IMR-90 (cell line): ENCODE data around the gene PSMD14. TPM values are rescaled to one million over a fixed set of nuclear protein-coding genes. Genes with fewer than 3 reads are reported as not detected.

Experiments used
- ATAC-seq: fragments of 200-7000 bp; cut with Tn5 transposase; 2 replicates; pipeline ENCODE4 v1.9.1; 2020; ENCODE audit warnings: low read depth, mild to moderate bottlenecking, moderate library complexity
- BruUV-seq: library from RNA; stranded (reverse); fragments of 400-500 nt; replicated peaks from 2 replicates; lab custom pipeline; 2021; lab: Mats Ljungman, UMichigan
- CTCF ChIA-PET: fragments of 300-600 bp; formaldehyde crosslinking; extraction: SDS; loops from one replicate; lab custom pipeline; 2021; ENCODE audit warnings: antibody characterized with exemption; lab: Yijun Ruan, JAX
- POLR2A ChIA-PET: fragments of 300-600 bp; sonication (Branson Sonifier 250); formaldehyde crosslinking; loops from one replicate; lab custom pipeline; 2022; ENCODE audit warnings: antibody characterized with exemption; ENCODE audit not compliant: unreplicated experiment; lab: Charles Lee
- DNase-seq: peaks from one replicate; pipeline ENCODE4 v3.0.0; 2013
- H2AFZ ChIP-seq: replicated peaks from 2 replicates; pipeline ENCODE3; 2013; ENCODE audit warnings: low read length, mild to moderate bottlenecking; ENCODE audit not compliant: poor library complexity
- H2AK5ac ChIP-seq: 2 replicates; pipeline ENCODE4 v1.6.1; 2013; ENCODE audit warnings: low read depth, low read length, inconsistent platforms
- H2AK9ac ChIP-seq: replicated peaks from 2 replicates; pipeline ENCODE3; 2013; ENCODE audit warnings: mild to moderate bottlenecking, low read depth, low read length, moderate library complexity; ENCODE audit not compliant: poor library complexity
- H2BK120ac ChIP-seq: 2 replicates; pipeline ENCODE4 v1.6.1; 2013; ENCODE audit warnings: low read depth, low read length, inconsistent platforms
- H2BK15ac ChIP-seq: 3 replicates; pipeline ENCODE4 v1.6.1; 2013; ENCODE audit warnings: low read depth, low read length, inconsistent platforms
- H2BK20ac ChIP-seq: 2 replicates; pipeline ENCODE4 v1.6.1; 2013; ENCODE audit warnings: low read depth, mild to moderate bottlenecking, inconsistent platforms, low read length, moderate library complexity
- H2BK5ac ChIP-seq: 2 replicates; pipeline ENCODE4 v1.6.1; 2013; ENCODE audit warnings: mild to moderate bottlenecking, low read depth, low read length, inconsistent platforms; ENCODE audit not compliant: poor library complexity, severe bottlenecking
- H3K14ac ChIP-seq: replicated peaks from 2 replicates; pipeline ENCODE4 v1.6.1; 2013; ENCODE audit warnings: low read depth, low read length, inconsistent platforms
- H3K18ac ChIP-seq: 2 replicates; pipeline ENCODE4 v1.6.1; 2013; ENCODE audit warnings: low read depth, low read length, control low read depth
- H3K23ac ChIP-seq: 2 replicates; pipeline ENCODE4 v1.6.1; 2013; ENCODE audit warnings: low read depth, low read length, inconsistent platforms
- H3K27ac ChIP-seq: 2 replicates; pipeline ENCODE4 v1.5.1; 2013; ENCODE audit warnings: mild to moderate bottlenecking, control low read depth, low read length; ENCODE audit not compliant: insufficient read depth
- H3K27me3 ChIP-seq: 2 replicates; pipeline ENCODE4 v1.6.1; 2013; ENCODE audit warnings: low read length; ENCODE audit not compliant: control insufficient read depth, insufficient read depth
- H3K36me3 ChIP-seq: 2 replicates; pipeline ENCODE4 v1.6.1; 2013; ENCODE audit warnings: low read length, mixed read lengths; ENCODE audit not compliant: control insufficient read depth, insufficient read depth
- H3K4ac ChIP-seq: 2 replicates; pipeline ENCODE4 v1.6.1; 2013; ENCODE audit warnings: low read depth, low read length, inconsistent platforms
- H3K4me1 ChIP-seq: 2 replicates; pipeline ENCODE4 v1.6.1; 2013; ENCODE audit warnings: low read length, mixed read lengths; ENCODE audit not compliant: control insufficient read depth, insufficient read depth
- H3K4me2 ChIP-seq: 2 replicates; pipeline ENCODE4 v1.6.1; 2013; ENCODE audit warnings: low read depth, mild to moderate bottlenecking, control low read depth, low read length, moderate library complexity
- H3K4me3 ChIP-seq: 2 replicates; pipeline ENCODE4 v1.5.1; 2013; ENCODE audit warnings: low read depth, mild to moderate bottlenecking, control low read depth, low read length, moderate library complexity; ENCODE audit not compliant: insufficient read depth
- H3K56ac ChIP-seq: 2 replicates; pipeline ENCODE4 v1.6.1; 2013; ENCODE audit warnings: low read length, inconsistent platforms; ENCODE audit not compliant: insufficient read depth; ENCODE audit errors: extremely low read depth
- H3K79me1 ChIP-seq, 2 experiments: 2 replicates each; pipeline ENCODE4 v1.6.1; 2013; ENCODE audit warnings: low read length in 2 of 2, inconsistent platforms in 1 of 2, low read depth in 1 of 2
- H3K9ac ChIP-seq: 2 replicates; pipeline ENCODE4 v1.6.1; 2013; ENCODE audit warnings: low read depth, low read length, control low read depth
- H3K9me1 ChIP-seq: 2 replicates; pipeline ENCODE4 v1.6.1; 2013; ENCODE audit warnings: low read length, inconsistent platforms; ENCODE audit not compliant: insufficient read depth
- H3K9me3 ChIP-seq: 2 replicates; pipeline ENCODE4 v1.6.1; 2013; ENCODE audit warnings: low read length; ENCODE audit not compliant: control insufficient read depth, insufficient read depth
- H4K20me1 ChIP-seq: 2 replicates; pipeline ENCODE4 v1.6.1; 2013; ENCODE audit warnings: low read length, inconsistent platforms; ENCODE audit not compliant: insufficient read depth
- H4K5ac ChIP-seq: 2 replicates; pipeline ENCODE4 v1.6.1; 2013; ENCODE audit warnings: mild to moderate bottlenecking, low read depth, low read length, control low read depth
- H4K8ac ChIP-seq, 2 experiments: 2 replicates each; pipeline ENCODE4 v1.6.1; 2013; ENCODE audit warnings: low read depth in 2 of 2, low read length in 2 of 2, control low read depth in 1 of 2, inconsistent platforms in 1 of 2
- H4K91ac ChIP-seq: 2 replicates; pipeline ENCODE4 v1.6.1; 2013; ENCODE audit warnings: low read depth, low read length, inconsistent platforms; ENCODE audit not compliant: insufficient read depth
- BHLHE40 ChIP-seq: fragments of 150-350 bp; IDR thresholded peaks from 2 replicates; pipeline ENCODE4 v1.6.1; 2016; ENCODE audit warnings: mild to moderate bottlenecking, low read depth, low read length
- CEBPB ChIP-seq: IDR thresholded peaks from 2 replicates; pipeline ENCODE4 v1.6.1; 2012; ENCODE audit warnings: low read depth, low read length, improper control_type of control experiment
- CHD1 ChIP-seq: IDR thresholded peaks from 2 replicates; pipeline ENCODE4 v1.6.1; 2012; ENCODE audit warnings: low read depth, low read length, improper control_type of control experiment
- FOS ChIP-seq: fragments of 150-350 bp; IDR thresholded peaks from 2 replicates; pipeline ENCODE4 v1.6.1; 2016; ENCODE audit warnings: low read depth, low read length
- MAFK ChIP-seq: IDR thresholded peaks from 2 replicates; pipeline ENCODE4 v1.6.1; 2012; ENCODE audit warnings: low read depth, low read length, improper control_type of control experiment
- MAZ ChIP-seq: IDR thresholded peaks from 2 replicates; pipeline ENCODE4 v1.6.1; 2012; ENCODE audit warnings: low read depth, mild to moderate bottlenecking, low read length, improper control_type of control experiment, moderate library complexity, borderline replicate concordance
- MXI1 ChIP-seq: IDR thresholded peaks from 2 replicates; pipeline ENCODE4 v1.6.1; 2012; ENCODE audit warnings: low read depth, mild to moderate bottlenecking, low read length, moderate library complexity, borderline replicate concordance
- NFE2L2 ChIP-seq: fragments of 150-350 bp; IDR thresholded peaks from 2 replicates; pipeline ENCODE4 v1.6.1; 2016; ENCODE audit warnings: low read depth, mild to moderate bottlenecking, low read length
- RAD21 ChIP-seq: IDR thresholded peaks from 2 replicates; pipeline ENCODE4 v1.6.1; 2012; ENCODE audit warnings: low read length, improper control_type of control experiment
- RCOR1 ChIP-seq: IDR thresholded peaks from 2 replicates; pipeline ENCODE4 v1.6.1; 2012; ENCODE audit warnings: mild to moderate bottlenecking, low read length, improper control_type of control experiment; ENCODE audit not compliant: insufficient replicate concordance
- RFX5 ChIP-seq: IDR thresholded peaks from 2 replicates; pipeline ENCODE4 v1.8.0; 2012; ENCODE audit warnings: low read depth, mild to moderate bottlenecking, low read length, moderate library complexity
- SMC3 ChIP-seq: fragments of 150-350 bp; IDR thresholded peaks from 2 replicates; pipeline ENCODE4 v1.6.1; 2016; ENCODE audit warnings: low read depth, mild to moderate bottlenecking, antibody characterized with exemption, low read length, moderate library complexity
- dilution Hi-C: fragments of 300-500 bp; cut with HindIII; formaldehyde crosslinking; loops from one replicate; pipeline ENCODE4 v1.14.3; 2018; ENCODE audit warnings: low sequenced_read_pairs; ENCODE audit not compliant: unreplicated experiment
- in situ Hi-C: fragments of 300-500 bp; cut with MboI; formaldehyde crosslinking; loops from 3 replicates; pipeline ENCODE4 v1.14.3; 2019; ENCODE audit warnings: low sequenced_read_pairs, inconsistent platforms, mixed read lengths
- intact Hi-C: fragments of 100-400 bp; cut with micrococcal nuclease; formaldehyde crosslinking; loops from 2 replicates; pipeline ENCODE4 v1.10.0; 2022
- polyA plus RNA-seq, 3 experiments: library from polyadenylated mRNA; depleted of rRNA; stranded (reverse); fragments of >200 nt; gene quantifications; 2 replicates each; pipeline ENCODE4 v1.2.3, GENCODE V29; 2012; ENCODE audit warnings: low replicate concordance in 1 of 3
- total RNA-seq: library from RNA; depleted of rRNA; stranded (reverse); fragments of >200 nt; gene quantifications from 2 replicates; pipeline ENCODE4 v1.2.3, GENCODE V29; 2012
- TF ChIP-seq, protein P1 (sequence below): conservative IDR thresholded peaks from 2 replicates; pipeline ENCODE4 v1.5.1; 2012; ENCODE audit warnings: mild to moderate bottlenecking, low read depth, low read length, improper control_type of control experiment
- TF ChIP-seq, protein P2 (sequence below): fragments of 150-350 bp; IDR thresholded peaks from 2 replicates; pipeline ENCODE4 v1.6.1; 2017; ENCODE audit warnings: mild to moderate bottlenecking, antibody characterized with exemption, low read length, low read depth
- TF ChIP-seq, protein P3 (sequence below): fragments of 150-350 bp; IDR thresholded peaks from 2 replicates; pipeline ENCODE4 v1.6.1; 2016; ENCODE audit warnings: low read depth, mild to moderate bottlenecking, low read length, moderate library complexity, borderline replicate concordance

PSMD14 gene
- total and polyA plus RNA-seq, 2 of the 4 experiments (the other 2 are of a cell fraction), result 59.3 to 110 TPM

DNA sequence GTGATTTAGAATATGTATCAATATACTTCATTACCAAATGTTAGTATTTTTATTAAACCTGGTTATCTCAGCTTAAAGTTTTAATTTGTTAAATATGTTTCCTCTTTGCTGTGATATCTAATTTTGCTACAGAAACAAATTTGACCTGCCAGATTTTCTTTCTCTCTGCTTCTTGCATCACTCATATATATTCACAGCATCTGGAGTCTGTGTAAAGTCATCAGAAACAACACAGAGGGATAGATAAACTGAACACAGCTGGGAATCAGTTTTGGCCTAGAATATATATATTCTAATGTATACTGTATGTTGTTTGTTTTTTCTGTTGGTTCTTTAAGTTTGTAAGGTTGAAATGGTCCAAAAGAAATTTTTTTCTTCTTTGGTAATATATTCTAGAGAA lies 8.5 kb downstream of the PSMD14 start:
- in situ Hi-C loops, result no loop called here
- H3K14ac ChIP-seq, result no peak overlapping the region
- DNase-seq, result peak; percentile 41
- H3K18ac ChIP-seq, result no peak overlapping the region
- no peaks in the 10 kb centered on the region for H3K27me3 ChIP-seq
- no peak overlapping the region for H3K4me3 ChIP-seq
- H3K56ac ChIP-seq, result no peak overlapping the region
- H3K23ac ChIP-seq, result no peak overlapping the region
- BruUV-seq, result no TSS peak
- H4K91ac ChIP-seq, result no peak overlapping the region
- H2BK120ac ChIP-seq, result no peak overlapping the region
- no peak overlapping the region for H3K9ac ChIP-seq
- H4K20me1 ChIP-seq, result no peaks in the 10 kb centered on the region; the same call in 1 of the 2 replicates
- peaks cover 2% of the 10 kb centered on the region; the same call in 1 of the 2 replicates for H3K36me3 ChIP-seq
- CTCF ChIA-PET, result no interaction called here
- H3K4me1 ChIP-seq, result no peaks in the 10 kb centered on the region
- POLR2A ChIA-PET, result no interaction called here
- H4K5ac ChIP-seq, result no peak overlapping the region
- H3K4ac ChIP-seq, result no peak overlapping the region
- no peaks in the 10 kb centered on the region for H3K9me3 ChIP-seq
- H2BK5ac ChIP-seq, result no peak overlapping the region
- H2AK9ac ChIP-seq, result no peak overlapping the region
- no peak overlapping the region; the same call in 1 of the 2 replicates for H3K4me2 ChIP-seq
- H2AFZ ChIP-seq, result no peak overlapping the region
- no peak overlapping the region for H2BK15ac ChIP-seq
- no peak overlapping the region for H2BK20ac ChIP-seq
- H4K8ac ChIP-seq, result no peak overlapping the region
- no peak overlapping the region for H2AK5ac ChIP-seq
- dilution Hi-C loops, result no loop called here
- TF ChIP-seq CHD1, result no peak
- TF ChIP-seq FOS, result no peak
- TF ChIP-seq, protein P1, sequence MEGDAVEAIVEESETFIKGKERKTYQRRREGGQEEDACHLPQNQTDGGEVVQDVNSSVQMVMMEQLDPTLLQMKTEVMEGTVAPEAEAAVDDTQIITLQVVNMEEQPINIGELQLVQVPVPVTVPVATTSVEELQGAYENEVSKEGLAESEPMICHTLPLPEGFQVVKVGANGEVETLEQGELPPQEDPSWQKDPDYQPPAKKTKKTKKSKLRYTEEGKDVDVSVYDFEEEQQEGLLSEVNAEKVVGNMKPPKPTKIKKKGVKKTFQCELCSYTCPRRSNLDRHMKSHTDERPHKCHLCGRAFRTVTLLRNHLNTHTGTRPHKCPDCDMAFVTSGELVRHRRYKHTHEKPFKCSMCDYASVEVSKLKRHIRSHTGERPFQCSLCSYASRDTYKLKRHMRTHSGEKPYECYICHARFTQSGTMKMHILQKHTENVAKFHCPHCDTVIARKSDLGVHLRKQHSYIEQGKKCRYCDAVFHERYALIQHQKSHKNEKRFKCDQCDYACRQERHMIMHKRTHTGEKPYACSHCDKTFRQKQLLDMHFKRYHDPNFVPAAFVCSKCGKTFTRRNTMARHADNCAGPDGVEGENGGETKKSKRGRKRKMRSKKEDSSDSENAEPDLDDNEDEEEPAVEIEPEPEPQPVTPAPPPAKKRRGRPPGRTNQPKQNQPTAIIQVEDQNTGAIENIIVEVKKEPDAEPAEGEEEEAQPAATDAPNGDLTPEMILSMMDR, result no peak
- TF ChIP-seq SMC3, result no peak
- TF ChIP-seq, protein P2, sequence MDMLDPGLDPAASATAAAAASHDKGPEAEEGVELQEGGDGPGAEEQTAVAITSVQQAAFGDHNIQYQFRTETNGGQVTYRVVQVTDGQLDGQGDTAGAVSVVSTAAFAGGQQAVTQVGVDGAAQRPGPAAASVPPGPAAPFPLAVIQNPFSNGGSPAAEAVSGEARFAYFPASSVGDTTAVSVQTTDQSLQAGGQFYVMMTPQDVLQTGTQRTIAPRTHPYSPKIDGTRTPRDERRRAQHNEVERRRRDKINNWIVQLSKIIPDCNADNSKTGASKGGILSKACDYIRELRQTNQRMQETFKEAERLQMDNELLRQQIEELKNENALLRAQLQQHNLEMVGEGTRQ, result no peak
- TF ChIP-seq BHLHE40, result no peak
- TF ChIP-seq RCOR1, result no peak
- no peak for TF ChIP-seq NFE2L2
- no peak for TF ChIP-seq MAFK
- TF ChIP-seq, protein P3, sequence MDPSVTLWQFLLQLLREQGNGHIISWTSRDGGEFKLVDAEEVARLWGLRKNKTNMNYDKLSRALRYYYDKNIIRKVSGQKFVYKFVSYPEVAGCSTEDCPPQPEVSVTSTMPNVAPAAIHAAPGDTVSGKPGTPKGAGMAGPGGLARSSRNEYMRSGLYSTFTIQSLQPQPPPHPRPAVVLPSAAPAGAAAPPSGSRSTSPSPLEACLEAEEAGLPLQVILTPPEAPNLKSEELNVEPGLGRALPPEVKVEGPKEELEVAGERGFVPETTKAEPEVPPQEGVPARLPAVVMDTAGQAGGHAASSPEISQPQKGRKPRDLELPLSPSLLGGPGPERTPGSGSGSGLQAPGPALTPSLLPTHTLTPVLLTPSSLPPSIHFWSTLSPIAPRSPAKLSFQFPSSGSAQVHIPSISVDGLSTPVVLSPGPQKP, result no peak
- TF ChIP-seq MAZ, result no peak
- no peak for TF ChIP-seq CEBPB
- TF ChIP-seq RFX5, result no peak
- TF ChIP-seq RAD21, result no peak
- no peak for TF ChIP-seq MXI1
- intact Hi-C loops, result loop anchor here (5.0 kb wide), 1 partner anchor 81 kb away; no protein-coding TSS in a partner anchor
- H3K27ac ChIP-seq, result no peak overlapping the region
- H3K9me1 ChIP-seq, result no peaks in the 10 kb centered on the region
- peaks cover 12 to 18% of the 10 kb centered on the region in 2 experiments for H3K79me1 ChIP-seq
- no peak for ATAC-seq
